Astrocyte of the cerebellum (primary cell): ENCODE results near the gene SLC35D2.

Source experiments
- DNase-seq: peaks from one replicate; pipeline ENCODE4 v3.0.0-alpha.2; 2011; ENCODE audit warnings: low read depth
- H3K4me3 ChIP-seq: 2 replicates; pipeline ENCODE4 v1.5.1; 2011; ENCODE audit warnings: mild to moderate bottlenecking, low read depth, low read length, moderate library complexity
- CTCF ChIP-seq: IDR thresholded peaks from 2 replicates; pipeline ENCODE4 v1.5.1; 2012; ENCODE audit warnings: low read length, low read depth, moderate library complexity, mild to moderate bottlenecking; ENCODE audit errors: missing control alignments
- in situ Hi-C: cut with HindIII; loops from 2 replicates; pipeline ENCODE4 v1.10.0; 2017; ENCODE audit warnings: low sequenced_read_pairs

Gene SLC35D2

GRCh38 chr9:96289392-96289791, 94.1 kb downstream of the SLC35D2 start:
- in situ Hi-C loops: no loop called here
- DNase-seq: no peak
- no peak for TF ChIP-seq CTCF
- no peak overlapping the region for H3K4me3 ChIP-seq

GRCh38 chr9:96281641-96282040, 101.9 kb downstream of the SLC35D2 start:
- in situ Hi-C loops: no loop called here
- no peak for TF ChIP-seq CTCF
- no peak overlapping the region for H3K4me3 ChIP-seq
- no peak for DNase-seq

GRCh38 chr9:96279932-96280331, 103.6 kb downstream of the SLC35D2 start:
- no peak overlapping the region for H3K4me3 ChIP-seq
- in situ Hi-C loops: no loop called here
- no peak for DNase-seq
- no peak for TF ChIP-seq CTCF

- DNase-seq: no peak
- no peak overlapping the region for H3K4me3 ChIP-seq
- TF ChIP-seq CTCF: no peak
- in situ Hi-C loops: no loop called here
These were observed 108.6 kb downstream of the SLC35D2 start for GRCh38 chr9:96274939-96275338.
